HG03060 (cell line): ENCODE measurements around the gene WARS2.

ENCODE experiments used
- ATAC-seq: cut with Tn5 transposase; IDR thresholded peaks from one replicate; pipeline ENCODE4 v1.9.1; 2021; ENCODE audit warnings: low read depth, moderate number of reproducible peaks; ENCODE audit not compliant: unreplicated experiment

The WARS2 gene

DNA sequence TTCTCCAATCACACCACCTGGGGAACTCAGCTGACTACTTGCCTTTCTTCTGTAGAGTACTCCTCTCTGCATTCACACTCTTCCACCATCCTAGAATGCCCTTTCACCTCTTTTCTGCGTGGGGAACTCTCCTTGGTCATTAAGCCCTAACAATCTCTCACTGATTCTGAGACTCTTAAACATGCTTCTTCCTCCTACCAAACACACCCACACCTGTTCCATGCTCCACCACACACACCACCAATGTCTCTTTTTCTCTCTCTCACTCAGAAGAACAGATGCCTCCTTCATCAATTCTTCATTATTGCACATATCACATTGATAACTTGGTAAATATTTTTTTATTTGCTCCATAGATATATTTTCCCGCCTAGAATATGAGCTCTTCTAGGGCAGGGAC, 53.6 kb downstream of the WARS2 start:
- no peak for ATAC-seq

- no peak for ATAC-seq
Measured at GRCh38 chr1:119084798-119085197, 55.7 kb downstream of the WARS2 start.

- no peak for ATAC-seq
Measured at GRCh38 chr1:119083980-119084379, 56.5 kb downstream of the WARS2 start.

DNA sequence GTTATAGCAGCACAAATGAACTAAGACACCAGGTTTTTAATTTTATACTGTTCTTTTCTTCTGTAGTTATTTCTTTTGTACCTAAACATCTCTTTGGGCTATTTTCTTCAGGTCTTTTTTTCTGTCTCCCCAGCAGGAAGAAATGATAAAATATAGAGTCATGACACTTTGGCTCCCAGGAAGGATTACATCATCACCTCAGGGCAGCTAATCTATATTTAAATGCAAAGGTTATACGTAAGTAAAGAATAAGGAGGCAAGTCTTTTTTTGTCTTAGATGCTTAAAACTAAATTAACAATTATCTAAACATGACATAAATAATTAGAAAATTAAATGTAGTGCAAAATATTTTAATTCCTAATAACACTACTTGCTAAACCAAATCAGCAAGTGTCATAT, 57.0 kb downstream of the WARS2 start:
- no peak for ATAC-seq

DNA sequence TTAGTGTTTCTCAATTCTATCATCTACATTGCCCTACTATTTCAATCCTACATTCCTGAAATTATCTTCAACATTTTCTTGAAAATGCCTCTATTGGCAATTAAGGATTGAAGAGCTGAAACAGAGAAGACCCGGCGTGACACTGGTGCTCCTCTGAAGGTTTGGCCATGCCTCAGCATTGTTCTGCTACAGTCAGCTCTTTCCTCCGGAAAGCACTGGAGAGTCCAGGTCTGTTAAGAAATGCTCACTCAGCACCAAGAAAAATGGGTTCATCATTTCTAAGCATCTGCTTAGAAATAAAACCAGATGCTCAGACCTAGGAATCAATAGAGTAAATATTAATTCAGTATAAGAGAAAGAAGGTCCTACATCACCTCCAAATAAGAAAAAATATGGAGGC, 58.8 kb downstream of the WARS2 start:
- no peak for ATAC-seq

DNA sequence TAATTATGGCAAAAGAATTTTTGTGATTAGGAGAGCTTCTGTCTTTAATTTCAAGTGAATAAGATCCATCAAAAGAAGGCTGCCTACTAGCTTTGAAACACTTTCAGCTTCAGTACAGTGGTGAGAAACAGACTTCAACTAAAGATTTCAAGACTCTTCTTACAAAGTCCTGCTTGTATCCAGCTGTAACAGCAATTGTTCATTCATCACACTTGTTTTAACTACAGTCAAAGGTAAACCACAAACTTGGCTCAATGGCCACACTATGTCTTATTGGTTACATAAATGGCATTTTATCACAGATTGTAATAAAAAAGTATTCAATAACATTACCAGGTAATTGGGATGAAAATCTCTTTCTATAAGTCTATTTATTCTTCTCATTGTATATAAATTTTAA, 59.2 kb downstream of the WARS2 start:
- ATAC-seq, result no peak

GRCh38 chr1:119080586-119080985, 59.9 kb downstream of the WARS2 start:
- ATAC-seq, result no peak

GRCh38 chr1:119079881-119080280, 60.6 kb downstream of the WARS2 start:
- no peak for ATAC-seq

GRCh38 chr1:119075614-119076013, 64.8 kb downstream of the WARS2 start:
- no peak for ATAC-seq

DNA sequence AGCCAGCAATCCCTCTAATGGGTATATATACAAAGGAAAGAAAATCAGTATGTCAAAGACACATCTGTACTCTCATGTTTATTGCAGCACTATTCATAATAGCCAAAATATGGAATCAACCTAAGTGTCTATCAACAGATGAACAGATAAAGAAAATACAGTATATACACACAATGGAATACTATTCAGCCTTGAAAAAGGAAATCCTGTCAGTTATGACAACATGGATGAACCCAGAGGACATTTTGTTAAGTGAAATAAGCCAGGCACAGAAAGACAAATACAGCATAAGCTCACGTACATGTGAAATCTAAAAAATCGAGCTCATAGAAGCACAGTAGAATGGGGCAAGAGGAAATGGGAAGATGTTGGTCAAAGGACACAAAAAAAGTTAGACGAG, 69.1 kb downstream of the WARS2 start:
- ATAC-seq, result no peak

DNA sequence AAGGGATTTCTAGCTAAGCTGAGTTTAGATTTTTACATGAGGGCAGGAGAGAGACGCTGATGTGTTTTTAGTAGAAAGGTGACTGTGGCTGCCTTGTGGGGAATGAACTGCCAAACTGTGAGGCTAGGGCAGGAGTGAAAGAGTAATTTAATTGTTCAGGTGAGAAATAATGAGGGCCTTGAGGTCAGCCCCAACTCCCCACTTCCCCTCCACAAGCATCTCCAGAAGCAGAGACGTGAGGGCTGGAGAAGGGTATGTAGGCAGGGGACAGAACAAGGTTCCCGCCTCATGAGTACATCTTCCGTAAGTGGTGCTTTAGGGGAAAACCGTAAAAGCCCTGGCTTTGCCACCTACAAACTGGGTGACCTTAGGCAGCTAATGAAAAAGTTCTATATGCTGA, 70.8 kb downstream of the WARS2 start:
- ATAC-seq, result no peak

GRCh38 chr1:119068427-119068826, 72.0 kb downstream of the WARS2 start:
- ATAC-seq, result no peak

- ATAC-seq, result no peak
Measured at GRCh38 chr1:119061700-119062099, 78.8 kb downstream of the WARS2 start.

- no peak for ATAC-seq
Measured at GRCh38 chr1:119055568-119055967, 84.9 kb downstream of the WARS2 start.

DNA sequence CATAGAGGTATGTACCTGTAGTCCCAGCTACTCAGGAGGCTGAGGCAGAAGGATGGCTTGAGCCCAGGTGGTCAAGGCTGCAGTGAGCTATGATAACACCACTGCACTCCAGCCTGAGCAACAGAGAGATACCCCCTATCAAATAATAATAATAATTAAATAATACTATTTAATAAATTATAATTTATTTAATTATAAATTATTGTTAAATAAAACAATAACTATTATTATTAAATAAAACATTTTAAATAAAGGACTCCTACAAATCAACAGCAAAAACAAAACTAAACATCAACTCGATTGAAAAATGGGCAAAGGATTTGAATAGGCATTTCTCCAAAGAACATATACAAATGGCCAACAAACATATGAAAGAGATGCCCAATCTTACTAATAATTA, 86.5 kb downstream of the WARS2 start:
- ATAC-seq, result no peak

DNA sequence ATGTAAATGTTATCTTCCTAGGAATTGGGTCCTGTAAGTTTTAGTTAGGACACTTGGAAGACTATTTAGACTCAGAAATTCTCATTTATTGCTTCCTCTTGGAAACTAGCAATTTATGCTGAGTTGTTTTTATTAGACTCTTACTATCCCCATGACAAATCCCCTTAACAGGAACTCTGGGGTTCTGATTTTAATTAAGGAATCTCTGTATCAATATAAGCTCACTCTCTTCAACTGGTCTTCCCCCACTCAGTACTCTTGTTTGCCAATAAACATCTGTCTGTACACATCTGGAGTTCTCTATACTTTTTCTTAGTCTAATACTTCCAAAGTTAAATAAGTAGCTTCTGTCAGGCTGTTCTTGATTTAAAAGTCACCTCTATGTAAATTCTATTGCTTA, 88.2 kb downstream of the WARS2 start:
- ATAC-seq, result no peak

DNA sequence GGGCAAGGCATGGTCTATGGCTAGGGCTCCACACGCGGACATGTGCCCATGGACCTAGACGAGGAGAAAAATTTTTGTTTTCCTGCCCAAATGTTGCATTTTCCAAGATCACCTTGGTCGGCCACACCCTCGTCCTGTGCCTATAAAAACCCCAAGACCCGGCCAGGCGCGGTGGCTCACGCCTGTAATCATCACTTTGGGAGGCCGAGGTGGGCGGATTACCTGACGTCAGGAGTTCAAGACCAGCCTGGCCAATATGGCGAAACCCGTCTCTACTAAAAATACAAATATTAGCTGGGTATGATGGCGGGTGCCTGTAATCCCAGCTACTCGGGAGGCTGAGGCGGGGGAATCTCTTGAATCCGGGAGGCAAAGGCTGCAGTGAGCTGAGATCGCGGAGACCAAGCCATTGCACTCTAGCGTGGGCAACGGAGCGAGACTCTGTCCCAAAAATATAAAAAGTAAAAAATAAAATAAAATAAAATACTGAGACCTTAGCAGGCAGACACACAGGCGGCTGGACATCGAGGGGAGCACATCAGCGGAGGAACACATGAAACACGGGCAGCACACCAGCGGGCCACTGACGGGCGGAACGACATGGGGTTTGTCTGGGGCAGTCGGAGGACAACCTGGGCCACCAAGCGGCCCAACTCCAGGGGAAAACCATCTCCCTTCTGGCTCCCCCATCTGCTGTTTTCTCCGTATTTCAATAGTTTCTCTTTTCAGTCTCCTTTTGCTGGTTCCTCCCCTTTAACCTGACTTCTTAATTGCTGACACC, 91.6 kb downstream of the WARS2 start:
- no peak for ATAC-seq

GRCh38 chr1:119046785-119047438, 93.5 kb downstream of the WARS2 start:
- ATAC-seq, result no peak

DNA sequence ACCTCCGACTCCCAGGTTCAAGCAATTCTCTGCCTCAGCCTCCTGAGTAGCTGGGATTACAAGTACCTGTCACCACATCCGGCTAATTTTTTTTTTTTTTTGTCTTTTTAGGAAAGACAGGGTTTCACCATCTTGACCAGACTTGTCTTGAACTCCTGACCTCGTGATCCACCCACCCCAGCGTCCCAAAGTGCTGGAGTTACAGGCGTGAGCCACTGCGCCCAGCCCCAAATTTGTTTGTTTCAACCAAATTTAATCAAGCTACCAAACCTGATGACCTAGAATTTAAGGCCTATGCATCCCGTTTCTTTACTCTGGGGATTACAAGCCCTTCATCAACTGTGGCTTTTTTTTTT, 94.0 kb downstream of the WARS2 start:
- ATAC-seq, result no peak

DNA sequence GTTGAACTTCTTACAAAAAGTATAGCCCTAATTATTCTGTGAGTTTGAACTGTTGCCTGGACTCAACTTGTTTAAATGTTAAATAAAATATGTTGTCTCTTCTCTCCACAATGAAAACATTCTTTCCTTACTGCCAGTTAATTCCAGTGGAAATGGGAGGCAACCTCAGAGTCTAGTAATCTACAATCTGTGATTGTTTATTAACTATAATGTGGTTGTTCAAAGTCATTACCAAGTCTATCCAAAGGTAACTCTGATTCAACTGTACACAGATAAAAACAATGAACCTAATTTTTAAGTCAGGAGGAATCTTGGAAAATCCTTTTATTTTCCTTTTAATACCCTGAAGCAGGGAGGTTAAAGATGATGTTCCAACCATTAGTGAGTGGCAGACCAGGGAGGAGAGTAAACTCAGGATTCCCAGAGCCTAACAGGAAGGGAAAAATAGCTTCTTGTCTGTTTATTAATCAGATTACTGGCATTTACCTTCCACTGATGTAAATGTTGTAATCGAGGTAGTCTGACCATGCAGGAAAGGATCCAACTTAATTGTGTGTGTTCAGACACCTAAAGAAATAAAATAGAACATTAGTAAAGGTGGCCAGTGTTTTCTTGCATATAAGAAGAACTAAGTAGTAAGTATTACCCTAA, 95.2 kb downstream of the WARS2 start:
- no peak for ATAC-seq

DNA sequence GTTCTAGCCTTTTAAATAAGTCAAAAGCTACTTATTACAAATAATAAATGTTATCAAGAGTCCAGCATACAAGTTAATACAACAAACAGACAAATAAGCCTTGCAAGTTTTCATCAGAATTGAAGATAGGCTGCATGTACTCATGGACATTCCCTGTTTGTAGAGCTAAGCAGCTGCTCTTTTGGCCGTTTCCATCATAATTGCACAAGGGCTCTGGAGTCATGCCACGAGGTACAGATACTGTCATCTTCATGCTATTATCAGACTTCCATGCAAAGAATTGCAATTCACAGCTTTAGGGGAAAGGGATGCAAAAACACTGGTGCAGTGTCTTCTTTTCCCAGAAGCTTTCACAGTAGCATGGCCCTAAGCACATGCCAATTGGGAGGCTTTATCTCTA, 99.5 kb downstream of the WARS2 start:
- no peak for ATAC-seq

- no peak for ATAC-seq
Measured at GRCh38 chr1:119040489-119040888, 100.0 kb downstream of the WARS2 start.
